ENCODE data around the gene OR13C5. TPM values are rescaled to one million over a fixed set of nuclear protein-coding genes. Genes with fewer than 3 reads are reported as not detected.
"Not testable (repeated sequence)": the region's sequence is repeated elsewhere in the genome, so short reads cannot be mapped to it uniquely, and the experiment has no call there.

Gene OR13C5, protein sequence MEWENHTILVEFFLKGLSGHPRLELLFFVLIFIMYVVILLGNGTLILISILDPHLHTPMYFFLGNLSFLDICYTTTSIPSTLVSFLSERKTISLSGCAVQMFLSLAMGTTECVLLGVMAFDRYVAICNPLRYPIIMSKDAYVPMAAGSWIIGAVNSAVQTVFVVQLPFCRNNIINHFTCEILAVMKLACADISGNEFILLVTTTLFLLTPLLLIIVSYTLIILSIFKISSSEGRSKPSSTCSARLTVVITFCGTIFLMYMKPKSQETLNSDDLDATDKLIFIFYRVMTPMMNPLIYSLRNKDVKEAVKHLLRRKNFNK
- not detected in 2 replicates for polyA plus RNA-seq
- polyA minus RNA-seq: not detected in 2 replicates

GRCh38 chr9:104599313-104599712 lies at the start of gene OR13C5:
Gene OR13C5, minus strand, starts transcription at chr9:104599413. Its CDS starts 0 bp downstream, at chr9:104599413.
- not testable (repeated sequence) for H3F3A ChIP-seq (ENCODE audit: insufficient read depth, low read length, poor library complexity, severe bottlenecking); H3K9me3 ChIP-seq (ENCODE audit: low read length); H3K36me3 ChIP-seq (ENCODE audit: insufficient read depth, low read length); H3K4me3 ChIP-seq (ENCODE audit: low read length); H3K4me2 ChIP-seq (ENCODE audit: low read length); H3K9ac ChIP-seq (ENCODE audit: low read length); H3K9me2 ChIP-seq (ENCODE audit: insufficient read depth, low read length); H3K79me2 ChIP-seq (replicated peaks; ENCODE audit: insufficient read depth, low read length); H4K20me1 ChIP-seq (ENCODE audit: insufficient read depth); H2AFZ ChIP-seq (ENCODE audit: low read depth, low read length); H3K27ac ChIP-seq (ENCODE audit: low read length)
- peaks cover 25% of the 10 kb centered on the region for H3K27me3 ChIP-seq (ENCODE audit: insufficient read depth, low read depth, low read length)

DNA sequence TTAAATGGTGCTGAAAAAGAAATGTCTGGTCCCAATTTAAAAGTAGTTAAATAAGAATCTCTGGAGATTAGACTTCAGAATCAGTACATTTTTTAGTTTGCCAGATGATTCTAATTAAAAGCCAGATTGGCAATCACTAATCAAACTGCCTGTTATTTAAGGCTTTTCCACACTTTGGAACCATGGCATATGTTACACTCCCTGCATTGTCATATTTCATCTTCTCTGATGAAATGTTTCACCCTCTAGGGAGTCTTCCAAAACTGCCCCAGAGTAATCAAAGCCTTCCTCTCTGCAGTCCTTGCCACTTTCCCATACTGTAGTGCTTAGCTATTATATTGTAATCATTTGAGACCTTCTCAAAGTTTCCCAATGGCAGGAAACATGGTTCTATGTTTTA lies 36.2 kb upstream of the OR13C5 start:
- Histone ChIP-seq H3K36me3 (ENCODE audit: insufficient read depth, low read length) (no peaks in the 10 kb centered on the region), H3K9ac (ENCODE audit: low read length) (no peak overlapping the region), H3F3A (ENCODE audit: insufficient read depth, low read length, poor library complexity, severe bottlenecking) (no peaks in the 10 kb centered on the region), H3K27me3 (ENCODE audit: insufficient read depth, low read depth, low read length) (no peaks in the 10 kb centered on the region), H3K4me2 (ENCODE audit: low read length) (no peak overlapping the region), H3K4me3 (ENCODE audit: low read length) (no peak overlapping the region), H3K9me3 (ENCODE audit: low read length) (no peaks in the 10 kb centered on the region), H3K79me2 (replicated peaks; ENCODE audit: insufficient read depth, low read length) (no peaks in the 10 kb centered on the region), H3K9me2 (ENCODE audit: insufficient read depth, low read length) (no peaks in the 10 kb centered on the region), H2AFZ (ENCODE audit: low read depth, low read length) (no peak overlapping the region), H4K20me1 (ENCODE audit: insufficient read depth) (no peaks in the 10 kb centered on the region), H3K27ac (ENCODE audit: low read length) (no peak overlapping the region)
- TF ChIP-seq EZH2 (IDR thresholded peaks at IDR 0.05; ENCODE audit: borderline replicate concordance, insufficient read depth, low read length, poor library complexity, severe bottlenecking) (no peak), EP300 (conservative IDR thresholded peaks at IDR 0.05; ENCODE audit: poor library complexity, severe bottlenecking) (no peak), MXI1 (conservative IDR thresholded peaks at IDR 0.05; ENCODE audit: poor library complexity, severe bottlenecking) (no peak), RAD21 (conservative IDR thresholded peaks at IDR 0.05) (no peak), SMC3 (conservative IDR thresholded peaks at IDR 0.05; ENCODE audit: poor library complexity) (no peak), TAF1 (IDR thresholded peaks at IDR 0.05; ENCODE audit: low read depth) (no peak), POLR2AphosphoS5 (IDR thresholded peaks at IDR 0.05) (no peak)
- TF ChIP-seq, protein P1, sequence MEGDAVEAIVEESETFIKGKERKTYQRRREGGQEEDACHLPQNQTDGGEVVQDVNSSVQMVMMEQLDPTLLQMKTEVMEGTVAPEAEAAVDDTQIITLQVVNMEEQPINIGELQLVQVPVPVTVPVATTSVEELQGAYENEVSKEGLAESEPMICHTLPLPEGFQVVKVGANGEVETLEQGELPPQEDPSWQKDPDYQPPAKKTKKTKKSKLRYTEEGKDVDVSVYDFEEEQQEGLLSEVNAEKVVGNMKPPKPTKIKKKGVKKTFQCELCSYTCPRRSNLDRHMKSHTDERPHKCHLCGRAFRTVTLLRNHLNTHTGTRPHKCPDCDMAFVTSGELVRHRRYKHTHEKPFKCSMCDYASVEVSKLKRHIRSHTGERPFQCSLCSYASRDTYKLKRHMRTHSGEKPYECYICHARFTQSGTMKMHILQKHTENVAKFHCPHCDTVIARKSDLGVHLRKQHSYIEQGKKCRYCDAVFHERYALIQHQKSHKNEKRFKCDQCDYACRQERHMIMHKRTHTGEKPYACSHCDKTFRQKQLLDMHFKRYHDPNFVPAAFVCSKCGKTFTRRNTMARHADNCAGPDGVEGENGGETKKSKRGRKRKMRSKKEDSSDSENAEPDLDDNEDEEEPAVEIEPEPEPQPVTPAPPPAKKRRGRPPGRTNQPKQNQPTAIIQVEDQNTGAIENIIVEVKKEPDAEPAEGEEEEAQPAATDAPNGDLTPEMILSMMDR (IDR thresholded peaks at IDR 0.05; ENCODE audit: poor library complexity, severe bottlenecking): no peak
- TF ChIP-seq, protein P2, sequence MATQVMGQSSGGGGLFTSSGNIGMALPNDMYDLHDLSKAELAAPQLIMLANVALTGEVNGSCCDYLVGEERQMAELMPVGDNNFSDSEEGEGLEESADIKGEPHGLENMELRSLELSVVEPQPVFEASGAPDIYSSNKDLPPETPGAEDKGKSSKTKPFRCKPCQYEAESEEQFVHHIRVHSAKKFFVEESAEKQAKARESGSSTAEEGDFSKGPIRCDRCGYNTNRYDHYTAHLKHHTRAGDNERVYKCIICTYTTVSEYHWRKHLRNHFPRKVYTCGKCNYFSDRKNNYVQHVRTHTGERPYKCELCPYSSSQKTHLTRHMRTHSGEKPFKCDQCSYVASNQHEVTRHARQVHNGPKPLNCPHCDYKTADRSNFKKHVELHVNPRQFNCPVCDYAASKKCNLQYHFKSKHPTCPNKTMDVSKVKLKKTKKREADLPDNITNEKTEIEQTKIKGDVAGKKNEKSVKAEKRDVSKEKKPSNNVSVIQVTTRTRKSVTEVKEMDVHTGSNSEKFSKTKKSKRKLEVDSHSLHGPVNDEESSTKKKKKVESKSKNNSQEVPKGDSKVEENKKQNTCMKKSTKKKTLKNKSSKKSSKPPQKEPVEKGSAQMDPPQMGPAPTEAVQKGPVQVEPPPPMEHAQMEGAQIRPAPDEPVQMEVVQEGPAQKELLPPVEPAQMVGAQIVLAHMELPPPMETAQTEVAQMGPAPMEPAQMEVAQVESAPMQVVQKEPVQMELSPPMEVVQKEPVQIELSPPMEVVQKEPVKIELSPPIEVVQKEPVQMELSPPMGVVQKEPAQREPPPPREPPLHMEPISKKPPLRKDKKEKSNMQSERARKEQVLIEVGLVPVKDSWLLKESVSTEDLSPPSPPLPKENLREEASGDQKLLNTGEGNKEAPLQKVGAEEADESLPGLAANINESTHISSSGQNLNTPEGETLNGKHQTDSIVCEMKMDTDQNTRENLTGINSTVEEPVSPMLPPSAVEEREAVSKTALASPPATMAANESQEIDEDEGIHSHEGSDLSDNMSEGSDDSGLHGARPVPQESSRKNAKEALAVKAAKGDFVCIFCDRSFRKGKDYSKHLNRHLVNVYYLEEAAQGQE (IDR thresholded peaks at IDR 0.05; ENCODE audit: borderline replicate concordance): no peak

Data from neural cell (in vitro differentiated cells).